Activated naive CD4-positive, alpha-beta T cell treated with anti-CD3 and anti-CD28 coated beads, Interleukin-2, amount 50 U/mL, for 24 hours (primary cell): ENCODE results near the gene MTUS2.

Source experiments
- H3K27ac Mint-ChIP-seq: one replicate; pipeline ENCODE4 v1.8.0; 2021; ENCODE audit warnings: mild to moderate bottlenecking, mixed read lengths
- H3K27me3 Mint-ChIP-seq: one replicate; pipeline ENCODE4 v1.8.0; 2021; ENCODE audit warnings: mixed read lengths
- H3K36me3 Mint-ChIP-seq: one replicate; pipeline ENCODE4 v1.8.0; 2021; ENCODE audit warnings: mixed read lengths
- H3K4me1 Mint-ChIP-seq: one replicate; pipeline ENCODE4 v1.8.0; 2021; ENCODE audit warnings: mixed read lengths
- H3K4me3 Mint-ChIP-seq: one replicate; pipeline ENCODE4 v1.8.0; 2021; ENCODE audit warnings: mild to moderate bottlenecking, mixed read lengths
- H3K9me3 Mint-ChIP-seq: one replicate; pipeline ENCODE4 v1.8.0; 2021; ENCODE audit warnings: mixed read lengths

MTUS2 gene

GRCh38 chr13:29435125-29435911 is 615.2 kb downstream of the MTUS2 start:
- peaks cover 18% of the 10 kb centered on the region for H3K27me3 Mint-ChIP-seq
- H3K27ac Mint-ChIP-seq = no peak overlapping the region
- no peak overlapping the region for H3K4me3 Mint-ChIP-seq
- no peaks in the 10 kb centered on the region for H3K4me1 Mint-ChIP-seq
- no peaks in the 10 kb centered on the region for H3K36me3 Mint-ChIP-seq
- no peaks in the 10 kb centered on the region for H3K9me3 Mint-ChIP-seq

- H3K36me3 Mint-ChIP-seq = no peaks in the 10 kb centered on the region
- H3K4me1 Mint-ChIP-seq = no peaks in the 10 kb centered on the region
- peaks cover 15% of the 10 kb centered on the region for H3K27me3 Mint-ChIP-seq
- H3K4me3 Mint-ChIP-seq = no peak overlapping the region
- no peaks in the 10 kb centered on the region for H3K9me3 Mint-ChIP-seq
- H3K27ac Mint-ChIP-seq = no peak overlapping the region
These were observed 616.2 kb downstream of the MTUS2 start for GRCh38 chr13:29436291-29436690.

GRCh38 chr13:29436721-29437280 is 616.7 kb downstream of the MTUS2 start:
- no peak overlapping the region for H3K4me3 Mint-ChIP-seq
- H3K9me3 Mint-ChIP-seq = no peaks in the 10 kb centered on the region
- no peaks in the 10 kb centered on the region for H3K36me3 Mint-ChIP-seq
- H3K4me1 Mint-ChIP-seq = no peaks in the 10 kb centered on the region
- peaks cover 12% of the 10 kb centered on the region for H3K27me3 Mint-ChIP-seq
- H3K27ac Mint-ChIP-seq = no peak overlapping the region

GRCh38 chr13:29438769-29439168 is 618.6 kb downstream of the MTUS2 start:
- no peaks in the 10 kb centered on the region for H3K4me1 Mint-ChIP-seq
- H3K27me3 Mint-ChIP-seq = peaks cover 6% of the 10 kb centered on the region

DNA sequence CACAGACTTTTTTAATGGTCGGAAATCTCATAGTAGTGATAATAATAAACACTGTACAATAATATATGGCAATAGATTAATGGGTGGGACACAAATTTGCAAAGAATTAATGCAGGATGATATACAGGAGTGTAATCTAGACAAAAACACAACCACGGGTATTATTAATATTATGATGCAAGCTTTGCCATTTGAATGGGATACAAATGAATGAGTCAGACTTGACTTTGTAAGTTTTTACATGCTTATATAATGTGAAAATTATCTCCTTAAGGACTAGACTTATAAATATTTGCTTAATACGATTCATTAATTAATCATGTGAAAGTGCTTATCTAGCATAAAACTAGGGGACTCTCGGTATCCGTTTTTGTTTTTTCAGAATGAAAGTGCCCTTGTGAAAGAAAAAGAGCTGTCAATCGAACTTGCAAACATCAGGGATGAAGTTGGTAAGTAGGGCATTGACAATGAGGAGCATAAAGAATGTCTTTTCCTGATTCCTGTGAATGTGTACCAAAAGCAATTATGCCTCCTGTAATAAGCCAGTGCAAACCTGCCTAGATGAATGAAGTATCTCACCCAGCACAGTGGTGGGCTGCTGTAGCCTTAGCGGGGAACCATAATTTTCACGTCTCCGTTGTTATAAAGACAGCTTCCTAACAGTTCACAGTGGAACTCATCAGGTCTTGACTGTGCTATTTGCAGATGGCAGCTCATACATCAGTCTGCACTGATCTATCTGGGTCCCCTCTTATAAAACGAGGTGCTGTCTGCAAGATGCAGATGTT is 619.7 kb downstream of the MTUS2 start:
- H3K27me3 Mint-ChIP-seq = peaks cover 4% of the 10 kb centered on the region
- H3K36me3 Mint-ChIP-seq = no peaks in the 10 kb centered on the region
- no peak overlapping the region for H3K27ac Mint-ChIP-seq
- H3K4me1 Mint-ChIP-seq = no peaks in the 10 kb centered on the region
- no peak overlapping the region for H3K4me3 Mint-ChIP-seq
- H3K9me3 Mint-ChIP-seq = no peaks in the 10 kb centered on the region

More at GRCh38 chr13:29438769-29439168, 618.6 kb downstream of the MTUS2 start:
- H3K4me3 Mint-ChIP-seq = no peak overlapping the region
- no peaks in the 10 kb centered on the region for H3K36me3 Mint-ChIP-seq
- no peak overlapping the region for H3K27ac Mint-ChIP-seq
- no peaks in the 10 kb centered on the region for H3K9me3 Mint-ChIP-seq

DNA sequence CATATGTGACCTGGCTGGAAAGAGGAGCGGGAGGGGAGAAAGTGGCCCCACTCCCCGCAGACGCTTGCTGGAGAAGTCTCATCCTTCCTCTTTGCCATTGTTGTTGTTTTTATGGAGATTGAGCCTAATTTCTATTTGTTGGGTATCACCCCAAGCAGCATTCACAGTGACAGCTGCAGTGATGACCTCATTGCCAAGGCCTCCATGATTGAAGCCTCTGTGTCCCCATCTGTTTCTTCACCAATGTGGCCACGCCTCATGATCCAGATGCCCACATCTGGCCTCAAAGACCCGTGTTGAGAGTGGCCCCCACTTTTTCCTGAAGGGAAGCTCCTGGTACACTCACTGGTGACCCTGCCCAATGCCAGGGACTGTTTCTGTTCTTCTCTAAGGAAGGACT is 621.2 kb downstream of the MTUS2 start:
- Mint-ChIP-seq H3K4me3 (no peak overlapping the region), H3K4me1 (no peaks in the 10 kb centered on the region), H3K27ac (no peak overlapping the region), H3K27me3 (peaks cover 3% of the 10 kb centered on the region), H3K9me3 (no peaks in the 10 kb centered on the region), H3K36me3 (no peaks in the 10 kb centered on the region)

DNA sequence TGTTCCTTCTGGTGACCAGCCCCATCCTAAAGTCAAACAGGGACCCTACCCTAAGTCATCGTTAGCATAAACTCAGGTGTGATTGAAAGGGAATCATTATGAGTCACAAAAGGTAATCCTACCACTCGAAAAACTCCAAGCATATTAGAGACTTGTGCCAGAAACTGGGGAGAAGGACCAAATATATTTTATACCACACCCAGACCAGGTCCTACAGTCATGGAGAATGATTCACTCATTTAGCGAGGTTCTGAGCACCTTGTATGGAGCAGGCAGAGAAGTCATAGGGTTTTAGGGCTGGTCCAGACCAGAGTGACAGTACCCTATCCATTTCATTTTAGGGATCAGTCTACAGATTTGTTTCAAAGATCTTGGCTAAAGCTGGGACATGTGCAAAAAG is 625.9 kb downstream of the MTUS2 start:
- Mint-ChIP-seq H3K27me3 (peaks cover 6% of the 10 kb centered on the region), H3K9me3 (no peaks in the 10 kb centered on the region), H3K4me3 (no peak overlapping the region), H3K36me3 (no peaks in the 10 kb centered on the region), H3K4me1 (no peaks in the 10 kb centered on the region), H3K27ac (no peak overlapping the region)

GRCh38 chr13:29448174-29448573 is 628.0 kb downstream of the MTUS2 start:
- Mint-ChIP-seq H3K27me3 (peaks cover 7% of the 10 kb centered on the region), H3K4me3 (no peak overlapping the region), H3K4me1 (no peaks in the 10 kb centered on the region), H3K9me3 (no peaks in the 10 kb centered on the region), H3K27ac (peak overlapping the region; percentile 33), H3K36me3 (no peaks in the 10 kb centered on the region)

DNA sequence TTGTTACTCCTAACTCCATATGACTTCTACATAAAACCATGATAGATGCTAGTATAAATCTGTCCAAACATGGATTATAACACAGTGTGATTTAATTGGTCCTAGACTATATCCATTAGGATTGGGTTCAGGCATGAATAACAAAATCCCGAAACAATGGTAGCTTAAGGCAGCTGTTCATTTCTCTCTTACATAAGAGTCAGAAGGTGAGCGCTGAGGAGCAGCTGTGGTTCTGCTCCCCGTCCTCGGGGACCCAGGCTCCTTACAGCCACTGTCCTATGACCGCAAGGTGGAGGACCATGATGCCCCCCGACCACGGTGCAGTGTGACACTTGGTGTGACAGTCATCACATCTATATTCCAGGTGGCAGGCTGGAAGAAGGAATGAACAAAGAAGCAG is 629.6 kb downstream of the MTUS2 start:
- no peaks in the 10 kb centered on the region for H3K9me3 Mint-ChIP-seq
- no peaks in the 10 kb centered on the region for H3K36me3 Mint-ChIP-seq
- H3K27ac Mint-ChIP-seq = no peak overlapping the region
- H3K4me3 Mint-ChIP-seq = no peak overlapping the region
- peaks cover 9% of the 10 kb centered on the region for H3K27me3 Mint-ChIP-seq
- no peaks in the 10 kb centered on the region for H3K4me1 Mint-ChIP-seq

DNA sequence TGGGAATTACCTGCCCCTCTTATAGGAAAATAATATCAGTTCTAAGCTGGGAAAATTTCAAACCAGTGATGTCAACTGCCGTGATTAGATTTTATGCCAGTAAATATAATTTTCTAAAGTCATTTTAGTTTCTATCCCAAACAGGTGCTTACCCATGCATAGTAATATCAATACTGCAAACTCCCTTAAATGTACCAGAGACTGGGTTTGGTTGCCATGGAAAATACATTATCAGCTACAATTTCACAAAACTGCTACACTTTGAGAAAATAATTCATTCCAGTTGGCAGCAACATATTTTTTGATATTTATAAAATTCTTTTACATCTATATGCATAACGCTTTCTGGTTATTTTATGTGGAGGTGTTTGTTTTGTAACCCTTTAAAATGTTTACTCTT is 631.8 kb downstream of the MTUS2 start:
- no peak overlapping the region for H3K27ac Mint-ChIP-seq
- no peaks in the 10 kb centered on the region for H3K4me1 Mint-ChIP-seq
- H3K27me3 Mint-ChIP-seq = peaks cover 9% of the 10 kb centered on the region
- H3K36me3 Mint-ChIP-seq = no peaks in the 10 kb centered on the region
- H3K4me3 Mint-ChIP-seq = no peak overlapping the region
- no peaks in the 10 kb centered on the region for H3K9me3 Mint-ChIP-seq

DNA sequence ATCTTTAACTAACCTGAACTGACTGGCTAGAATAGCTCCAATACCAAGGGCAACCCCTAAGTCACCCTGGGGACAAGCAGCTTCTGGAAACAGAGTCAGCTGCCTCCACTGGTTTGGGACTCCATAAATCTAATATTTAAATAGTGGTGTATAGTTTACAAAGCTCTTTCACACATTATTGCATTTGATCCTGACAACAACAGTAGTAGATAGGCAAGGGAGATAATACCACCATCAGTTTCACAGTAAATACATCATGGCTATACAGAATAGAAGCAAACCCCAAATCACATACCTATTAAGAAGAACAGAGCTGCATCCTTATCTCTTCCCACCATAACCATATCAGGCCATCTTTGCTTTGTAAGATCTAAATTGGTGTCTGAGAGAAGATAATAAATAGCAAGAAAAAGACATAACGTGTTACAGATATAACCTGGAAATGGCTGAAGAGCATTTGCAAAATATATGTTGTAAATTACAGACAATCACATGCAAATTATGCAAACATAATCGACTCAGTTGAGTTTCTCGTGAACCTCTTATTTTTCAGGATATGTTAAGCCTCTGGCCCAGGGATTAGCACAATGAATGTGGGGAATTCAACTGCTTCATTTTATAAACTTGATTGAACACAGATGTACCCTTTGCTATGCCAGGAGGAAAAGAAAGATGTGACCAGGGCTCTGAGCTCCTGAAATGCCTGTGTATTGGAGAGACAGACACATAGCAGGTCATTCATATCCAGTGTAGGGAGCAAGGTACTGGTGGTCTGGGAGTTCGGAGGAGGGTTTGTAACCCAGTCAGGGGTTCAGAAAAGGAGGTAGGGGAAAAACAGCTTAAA is 632.9 kb downstream of the MTUS2 start:
- H3K36me3 Mint-ChIP-seq = no peaks in the 10 kb centered on the region
- H3K27me3 Mint-ChIP-seq = peaks cover 7% of the 10 kb centered on the region
- H3K4me3 Mint-ChIP-seq = no peak overlapping the region
- no peak overlapping the region for H3K27ac Mint-ChIP-seq
- no peaks in the 10 kb centered on the region for H3K9me3 Mint-ChIP-seq
- H3K4me1 Mint-ChIP-seq = no peaks in the 10 kb centered on the region

- Mint-ChIP-seq H3K27me3 (peaks cover 9% of the 10 kb centered on the region), H3K27ac (no peak overlapping the region), H3K4me1 (no peaks in the 10 kb centered on the region), H3K4me3 (no peak overlapping the region), H3K9me3 (no peaks in the 10 kb centered on the region), H3K36me3 (no peaks in the 10 kb centered on the region)
These were observed 633.5 kb downstream of the MTUS2 start for GRCh38 chr13:29453617-29454011.

DNA sequence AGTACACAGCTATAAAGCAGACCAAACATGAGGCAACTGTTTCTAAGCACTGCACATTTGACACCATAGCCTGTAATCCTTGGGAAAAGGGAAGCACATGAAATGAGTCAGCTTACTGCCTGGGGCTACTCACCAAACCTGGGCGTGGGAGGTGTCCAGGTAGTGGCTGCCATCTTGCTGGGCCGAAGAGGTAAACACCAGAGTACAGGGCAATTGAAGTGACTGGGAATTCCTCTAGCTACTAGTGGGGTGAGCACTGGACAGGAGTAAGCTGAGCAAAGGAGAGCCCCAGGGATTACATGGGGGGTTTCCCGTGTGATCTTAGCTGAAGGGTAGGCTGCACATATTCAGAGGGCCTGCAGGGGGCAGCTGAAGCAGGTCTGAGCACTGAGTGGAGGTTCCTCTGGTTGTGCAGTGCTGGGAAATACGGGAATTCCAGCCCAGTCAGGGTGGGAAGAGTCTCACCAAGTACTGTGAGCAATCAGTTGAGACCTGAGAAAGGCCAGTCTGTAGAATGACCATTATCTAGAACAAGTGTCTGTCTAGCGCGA is 634.9 kb downstream of the MTUS2 start:
- Mint-ChIP-seq H3K27me3 (peaks cover 8% of the 10 kb centered on the region), H3K36me3 (no peaks in the 10 kb centered on the region), H3K4me1 (no peaks in the 10 kb centered on the region), H3K9me3 (no peaks in the 10 kb centered on the region), H3K4me3 (no peak overlapping the region), H3K27ac (no peak overlapping the region)

DNA sequence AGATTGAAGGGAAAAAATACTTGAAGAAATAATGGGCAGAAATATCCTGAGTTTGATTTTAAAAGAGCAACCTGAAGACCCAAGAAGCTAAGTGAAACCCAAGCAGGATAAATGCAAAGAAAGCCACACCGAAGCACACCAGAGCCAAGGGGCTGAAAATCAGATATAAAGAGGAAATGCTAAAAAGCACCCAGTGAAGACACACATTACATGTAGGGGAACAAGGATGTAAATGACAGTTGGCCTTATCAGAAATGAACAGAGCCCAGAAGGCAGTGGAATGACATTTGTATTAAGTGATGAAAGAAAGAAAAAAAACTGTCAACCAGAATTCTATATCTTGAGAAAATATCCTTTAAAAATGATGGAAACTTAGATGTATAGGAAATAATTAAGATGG is 636.3 kb downstream of the MTUS2 start:
- no peak overlapping the region for H3K27ac Mint-ChIP-seq
- H3K27me3 Mint-ChIP-seq = peaks cover 10% of the 10 kb centered on the region
- H3K36me3 Mint-ChIP-seq = no peaks in the 10 kb centered on the region
- no peak overlapping the region for H3K4me3 Mint-ChIP-seq
- no peaks in the 10 kb centered on the region for H3K9me3 Mint-ChIP-seq
- no peaks in the 10 kb centered on the region for H3K4me1 Mint-ChIP-seq

DNA sequence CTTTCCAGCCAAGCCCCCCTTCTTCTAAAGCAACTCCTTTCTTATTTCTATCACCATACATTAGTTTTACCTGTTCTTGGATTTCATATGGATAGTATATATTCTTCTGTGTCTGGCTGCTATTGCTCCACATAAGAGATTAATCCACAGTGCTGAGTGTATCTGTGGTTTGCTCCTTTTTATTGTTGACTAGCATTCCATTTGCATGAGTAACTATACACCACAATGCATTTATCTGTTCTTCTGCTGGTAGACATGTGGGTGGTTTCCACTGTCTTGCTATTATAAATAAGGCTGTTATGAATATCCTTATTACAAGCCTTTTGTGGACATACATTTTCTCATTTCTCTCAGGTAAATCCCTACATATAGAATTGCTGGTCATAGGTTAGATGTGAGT is 637.2 kb downstream of the MTUS2 start:
- H3K27ac Mint-ChIP-seq = no peak overlapping the region
- no peaks in the 10 kb centered on the region for H3K36me3 Mint-ChIP-seq
- no peak overlapping the region for H3K4me3 Mint-ChIP-seq
- H3K9me3 Mint-ChIP-seq = no peaks in the 10 kb centered on the region
- no peaks in the 10 kb centered on the region for H3K4me1 Mint-ChIP-seq
- H3K27me3 Mint-ChIP-seq = peaks cover 10% of the 10 kb centered on the region
